Measurements from ENCODE around the gene TMEM248. TPM values are rescaled to one million over a fixed set of nuclear protein-coding genes. Genes with fewer than 3 reads are reported as not detected.

TMEM248 gene
- total and polyA plus RNA-seq, 2 of the 8 experiments (the other 6 are each of a cell fraction or from before 2014, with no cell fraction given), result 63.6 to 126 TPM

DNA sequence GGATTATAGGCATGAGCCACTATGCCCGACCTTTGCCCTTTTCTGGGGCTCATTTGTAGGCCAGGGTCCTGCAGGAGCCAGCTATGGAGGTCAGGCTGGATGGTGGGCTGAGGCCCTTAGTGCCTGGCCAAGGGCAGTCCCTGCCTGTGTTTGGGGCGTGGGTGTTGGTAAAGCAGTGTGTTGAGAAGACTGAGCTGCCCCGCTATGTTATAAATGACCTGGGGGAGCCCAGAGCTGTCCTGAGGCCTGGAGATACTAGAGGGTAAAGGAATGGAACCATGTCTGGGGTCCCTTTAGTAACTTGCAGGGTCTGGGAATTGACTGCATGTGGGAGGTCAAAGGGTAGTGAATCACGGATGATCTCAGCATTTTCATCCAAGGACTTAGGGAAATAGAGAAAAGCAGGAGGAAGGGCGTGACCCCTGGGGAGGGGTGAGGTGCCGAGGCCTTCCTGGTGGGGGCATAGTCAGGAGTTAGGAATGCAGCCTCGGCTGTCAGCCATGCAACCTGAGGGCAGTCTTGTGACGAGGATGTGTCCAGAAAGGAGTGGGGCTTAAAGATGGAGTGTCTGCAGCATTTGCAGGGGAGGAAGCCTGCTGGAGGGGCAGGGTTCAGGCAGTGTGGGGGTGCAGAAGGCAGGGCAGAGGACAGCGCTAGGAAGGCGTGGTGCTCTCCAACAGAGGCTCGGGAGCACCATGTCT, 31.5 kb downstream of the TMEM248 start:
- Histone ChIP-seq H4K20me1 (replicated peaks in 1 of 2; ENCODE audit: control insufficient read depth in 1 of 2, insufficient read depth in 2 of 2, low read length in 2 of 2) (no peaks in the 10 kb centered on the region), H2BK12ac (ENCODE audit: low read depth, low read length) (no peak overlapping the region), H3K27me3 (replicated peaks in 1 of 4; ENCODE audit: control insufficient read depth in 3 of 4, extremely low read depth in 1 of 4, insufficient read depth in 3 of 4, low read length in 3 of 4) (no peaks in the 10 kb centered on the region), H3K14ac (ENCODE audit: insufficient read length) (no peak overlapping the region), H3K4me3 (ENCODE audit: extremely low read depth in 1 of 4, insufficient read depth in 2 of 4, low read depth in 3 of 4, low read length in 4 of 4) (no peak overlapping the region), H3K9ac (replicated peaks in 1 of 4; ENCODE audit: extremely low read depth in 1 of 4, low read depth in 3 of 4, low read length in 3 of 4) (0 out of 7 replicates have a peak overlapping the region, but pooled peaks of 1 of the 4 experiments have one; percentile 1), H3K9me3 (ENCODE audit: insufficient read depth in 2 of 2, low read depth in 1 of 2, low read length in 1 of 2) (no peaks in the 10 kb centered on the region), H3K4me2 (ENCODE audit: insufficient read depth in 1 of 2, low read depth in 2 of 2, low read length in 2 of 2) (no peak overlapping the region), H3K79me2 (ENCODE audit: control insufficient read depth in 1 of 2, insufficient read depth in 2 of 2, low read length in 2 of 2) (no peaks in the 10 kb centered on the region), H3K23me2 (ENCODE audit: low read depth, low read length) (no peaks in the 10 kb centered on the region), H2AFZ (ENCODE audit: low read length) (no peak overlapping the region), H3K23ac (ENCODE audit: insufficient read length) (no peak overlapping the region), H2BK20ac (ENCODE audit: low read length) (no peak overlapping the region), H3K4me1 (replicated peaks in 1 of 4; ENCODE audit: control insufficient read depth in 3 of 4, insufficient read depth in 4 of 4, low read length in 3 of 4) (no peaks in the 10 kb centered on the region; a peak in 3 of 7 replicates), H3K79me1 (ENCODE audit: low read depth, low read length) (no peaks in the 10 kb centered on the region), H3K27ac (ENCODE audit: low read depth, low read length) (no peak overlapping the region; the same call in 1 of the 2 replicates), H4K91ac (replicated peaks; ENCODE audit: insufficient read length, low read length) (no peak overlapping the region), H4K8ac (ENCODE audit: extremely low read depth, insufficient read depth, low read length) (peak overlapping the region; percentile 64; the same call in 1 of the 2 replicates), H2BK15ac (ENCODE audit: low read length) (no peak overlapping the region), H3K4ac (replicated peaks; ENCODE audit: insufficient read length, low read depth, low read length) (no peak overlapping the region), H3K36me3 (ENCODE audit: control insufficient read depth in 2 of 4, insufficient read depth in 4 of 4, low read length in 3 of 4) (peaks cover 10 to 72% (median 47%) of the 10 kb centered on the region in 4 experiments), H3K18ac (ENCODE audit: extremely low read depth, low read length) (no peak overlapping the region), H2BK120ac (replicated peaks; ENCODE audit: low read depth, low read length) (no peak overlapping the region), H2BK5ac (ENCODE audit: low read depth, low read length) (no peak overlapping the region; the same call in 1 of the 2 replicates), H4K5ac (ENCODE audit: insufficient read length, low read depth, low read length) (no peak overlapping the region), H3K56ac (replicated peaks; ENCODE audit: insufficient read length, low read depth, low read length) (no peak overlapping the region), H2AK5ac (ENCODE audit: low read depth, low read length) (no peak overlapping the region)
- 82% methylated on average over 11 of the region's 11 CpGs; no CpG with 5 or more reads in 1 of the 2 experiments for WGBS, 2 experiments (ENCODE audit: extremely low coverage in 1 of 2, insufficient coverage in 1 of 2, insufficient read length in 1 of 2, insufficient replicate concordance in 2 of 2, low coverage in 1 of 2, low lambda C conversion rate in 2 of 2, missing lambda C conversion rate in 1 of 2)
- ChIA-PET POLR2A (ENCODE audit: partially characterized antibody) (interaction anchor here (1.3 to 1.8 kb wide), 2 partner anchors 9 to 10 kb away, joined by 4 to 5 read pairs; no protein-coding TSS in a partner anchor), CTCF (ENCODE audit: partially characterized antibody) (interaction anchor here (0.8 to 1.5 kb wide), 5 partner anchors 10 to 128 kb away, joined by 3 to 6 read pairs (median 3); no protein-coding TSS in a partner anchor)
- TF ChIP-seq HDAC2 (IDR thresholded peaks at IDR 0.05; ENCODE audit: borderline replicate concordance in 1 of 2, low read depth in 2 of 2, low read length in 2 of 2), result no peak
- no peak for TF ChIP-seq SRF (IDR thresholded peaks at IDR 0.05; ENCODE audit: low read depth, low read length)
- no peak for TF ChIP-seq RNF2 (IDR thresholded peaks at IDR 0.05; ENCODE audit: borderline replicate concordance, low read depth, low read length, missing control alignments, poor library complexity, severe bottlenecking)
- TF ChIP-seq TAF1 (IDR thresholded peaks at IDR 0.05; ENCODE audit: low read depth, low read length), result no peak
- no peak for TF ChIP-seq TEAD4 (IDR thresholded peaks at IDR 0.05; ENCODE audit: low read depth, low read length)
- TF ChIP-seq TCF12 (IDR thresholded peaks at IDR 0.05; ENCODE audit: low read depth, low read length), result no peak
- TF ChIP-seq CHD1 (IDR thresholded peaks at IDR 0.05; ENCODE audit: low read depth, low read length), result no peak
- no peak for TF ChIP-seq FOSL1 (IDR thresholded peaks at IDR 0.05; ENCODE audit: insufficient read depth, low read depth, low read length)
- TF ChIP-seq ASH2L (IDR thresholded peaks at IDR 0.05; ENCODE audit: low read length), result no peak
- FAIRE-seq, result no peak
- DNase-seq (ENCODE audit: low read depth in 1 of 2, low spot score in 2 of 2), result peak in 1 of 2 experiments; percentile 49

Data from H1 (cell line).